Activated naive CD8-positive, alpha-beta T cell treated with anti-CD3 and anti-CD28 coated beads, Interleukin-2, amount 50 U/mL, for 24 hours (primary cell): ENCODE data around the gene CADPS2.

Experiments used
- ATAC-seq: fragments of 150-1000 bp; cut with Tn5 transposase; one replicate; pipeline ENCODE4 v1.10.0; 2021
- DNase-seq: peaks from one replicate; pipeline ENCODE4 v3.0.0; 2021
- H3K27ac Mint-ChIP-seq: one replicate; pipeline ENCODE4 v1.8.0; 2021; ENCODE audit warnings: mild to moderate bottlenecking, mixed read lengths
- H3K27me3 Mint-ChIP-seq: one replicate; pipeline ENCODE4 v1.8.0; 2021; ENCODE audit warnings: mixed read lengths
- H3K36me3 Mint-ChIP-seq: one replicate; pipeline ENCODE4 v1.8.0; 2021; ENCODE audit warnings: low read depth, mixed read lengths
- H3K4me1 Mint-ChIP-seq: one replicate; pipeline ENCODE4 v1.8.0; 2021; ENCODE audit warnings: mixed read lengths
- H3K4me3 Mint-ChIP-seq: one replicate; pipeline ENCODE4 v1.8.0; 2021; ENCODE audit warnings: mild to moderate bottlenecking, moderate library complexity, mixed read lengths
- H3K9me3 Mint-ChIP-seq: one replicate; pipeline ENCODE4 v1.8.0; 2021; ENCODE audit warnings: mixed read lengths

CADPS2 gene

DNA sequence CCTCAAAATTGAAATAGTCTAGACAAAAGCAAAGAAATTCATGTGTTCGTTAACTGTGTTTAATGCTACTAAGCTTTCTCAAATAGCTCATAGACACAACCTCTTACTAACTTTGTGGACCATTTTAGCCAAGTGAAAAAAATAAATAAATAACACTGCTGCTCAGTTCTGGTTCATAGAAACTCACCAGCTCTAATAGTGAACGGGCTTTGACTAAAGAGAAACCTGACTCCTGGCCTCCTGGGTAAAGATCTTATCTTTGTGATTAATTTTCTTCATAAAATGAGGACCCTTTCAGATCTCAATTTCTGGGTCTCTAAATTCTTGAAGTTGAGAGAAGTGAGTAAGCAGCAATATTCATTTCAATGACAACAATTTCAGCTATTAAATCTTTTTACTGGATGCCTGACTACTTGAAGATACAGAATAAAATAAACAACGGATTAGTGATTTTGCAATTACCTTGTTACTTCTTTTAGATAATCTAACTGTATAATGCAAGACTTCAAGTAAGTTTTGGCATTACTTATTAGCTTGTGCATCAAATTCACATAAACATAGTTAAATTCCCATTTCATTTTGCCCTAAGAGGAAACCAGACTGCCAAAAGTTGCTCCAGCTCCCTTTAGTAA, 3.1 kb downstream of the CADPS2 start:
- no peak for DNase-seq
- H3K27ac Mint-ChIP-seq = no peak overlapping the region

DNA sequence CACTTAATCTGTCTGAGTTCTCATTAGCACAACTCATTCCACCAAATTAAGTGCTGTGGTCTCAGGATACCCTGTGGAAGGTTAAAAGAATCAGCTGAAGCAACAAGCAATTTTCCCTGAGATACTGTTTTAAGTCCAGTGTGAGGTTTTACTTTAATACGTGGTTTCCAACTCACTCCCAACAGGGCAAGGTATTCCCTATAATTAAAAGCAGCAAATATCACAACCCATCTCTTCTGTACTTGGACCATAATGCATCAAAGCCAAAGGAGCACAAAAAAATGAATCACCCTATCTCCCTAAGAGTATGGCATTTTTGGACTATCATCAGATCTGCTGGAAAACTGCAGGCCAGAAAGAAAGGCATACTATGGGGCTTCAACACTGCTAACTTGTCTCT, 4.9 kb downstream of the CADPS2 start:
- Mint-ChIP-seq H3K4me3 (no peak overlapping the region), H3K4me1 (peaks cover 1% of the 10 kb centered on the region), H3K9me3 (no peaks in the 10 kb centered on the region), H3K27ac (no peak overlapping the region), H3K36me3 (no peaks in the 10 kb centered on the region), H3K27me3 (peaks cover 29% of the 10 kb centered on the region)
- DNase-seq = no peak
- ATAC-seq = no peak

More for the DNA sequence above, 3.1 kb downstream of the CADPS2 start:
- Mint-ChIP-seq H3K36me3 (no peaks in the 10 kb centered on the region), H3K9me3 (no peaks in the 10 kb centered on the region), H3K4me3 (no peak overlapping the region), H3K4me1 (peaks cover 6% of the 10 kb centered on the region), H3K27me3 (peaks cover 43% of the 10 kb centered on the region)
- ATAC-seq = no peak

GRCh38 chr7:122869260-122869659, 17.0 kb downstream of the CADPS2 start:
- H3K36me3 Mint-ChIP-seq = no peaks in the 10 kb centered on the region
- H3K27me3 Mint-ChIP-seq = no peaks in the 10 kb centered on the region
- no peak overlapping the region for H3K27ac Mint-ChIP-seq
- no peak for ATAC-seq
- H3K4me3 Mint-ChIP-seq = no peak overlapping the region
- peaks cover 30% of the 10 kb centered on the region for H3K9me3 Mint-ChIP-seq
- H3K4me1 Mint-ChIP-seq = no peaks in the 10 kb centered on the region
- DNase-seq = no peak

DNA sequence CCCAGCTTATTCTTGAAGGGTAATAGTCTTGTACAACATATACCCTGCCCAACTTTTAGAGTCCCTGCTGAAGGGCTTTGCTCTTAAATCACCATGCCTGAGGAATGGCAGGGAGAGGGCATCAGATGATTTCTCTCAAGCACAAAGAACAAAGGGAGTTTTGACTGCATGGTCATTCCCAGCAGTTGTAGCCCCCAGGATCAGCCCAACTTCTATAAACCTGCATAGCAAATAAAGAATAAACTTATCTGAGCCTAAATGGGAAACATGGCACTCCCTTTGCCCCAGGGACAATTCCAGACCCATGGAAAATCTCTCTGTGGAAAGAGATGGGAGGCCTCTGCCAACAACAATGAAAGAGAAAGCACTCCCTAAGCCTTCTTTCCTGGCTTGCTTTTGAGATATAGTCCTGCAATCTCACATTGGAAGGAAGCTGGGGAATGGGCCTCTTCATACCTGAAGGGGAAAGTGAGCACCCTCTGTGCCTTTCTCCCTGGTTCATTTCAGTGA, 18.7 kb downstream of the CADPS2 start:
- Mint-ChIP-seq H3K4me1 (no peaks in the 10 kb centered on the region), H3K27ac (no peak overlapping the region), H3K27me3 (no peaks in the 10 kb centered on the region), H3K36me3 (no peaks in the 10 kb centered on the region), H3K4me3 (no peak overlapping the region), H3K9me3 (peaks cover 30% of the 10 kb centered on the region)
- DNase-seq (no peak), ATAC-seq (no peak)

DNA sequence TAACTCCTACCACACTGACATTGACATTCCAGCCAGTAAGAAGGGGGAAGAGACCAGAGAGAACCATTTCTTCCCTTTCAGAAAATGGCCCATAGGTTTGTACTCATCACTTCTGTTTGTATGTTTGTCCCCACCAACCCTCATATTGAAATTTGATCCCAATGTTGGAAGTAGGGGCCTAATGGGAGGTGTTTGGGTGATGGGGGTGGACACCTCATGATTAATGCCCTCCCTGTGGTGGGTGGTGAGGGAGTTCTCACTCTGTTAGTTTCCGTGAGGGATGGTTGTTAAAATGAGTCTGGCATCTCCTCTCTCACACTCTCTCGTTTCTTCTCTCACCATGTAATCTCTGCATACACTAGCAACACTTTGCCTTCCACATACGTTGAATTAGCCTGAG, 21.4 kb downstream of the CADPS2 start:
- H3K27me3 Mint-ChIP-seq = no peaks in the 10 kb centered on the region
- DNase-seq = no peak
- no peak overlapping the region for H3K27ac Mint-ChIP-seq
- peaks cover 25% of the 10 kb centered on the region for H3K9me3 Mint-ChIP-seq
- H3K4me1 Mint-ChIP-seq = no peaks in the 10 kb centered on the region
- H3K36me3 Mint-ChIP-seq = no peaks in the 10 kb centered on the region
- no peak for ATAC-seq
- no peak overlapping the region for H3K4me3 Mint-ChIP-seq

- Mint-ChIP-seq H3K4me1 (no peaks in the 10 kb centered on the region), H3K27ac (no peak overlapping the region), H3K27me3 (no peaks in the 10 kb centered on the region), H3K9me3 (peaks cover 19% of the 10 kb centered on the region), H3K4me3 (no peak overlapping the region), H3K36me3 (no peaks in the 10 kb centered on the region)
- DNase-seq (no peak), ATAC-seq (no peak)
Observed at GRCh38 chr7:122864016-122864415, 22.2 kb downstream of the CADPS2 start.

DNA sequence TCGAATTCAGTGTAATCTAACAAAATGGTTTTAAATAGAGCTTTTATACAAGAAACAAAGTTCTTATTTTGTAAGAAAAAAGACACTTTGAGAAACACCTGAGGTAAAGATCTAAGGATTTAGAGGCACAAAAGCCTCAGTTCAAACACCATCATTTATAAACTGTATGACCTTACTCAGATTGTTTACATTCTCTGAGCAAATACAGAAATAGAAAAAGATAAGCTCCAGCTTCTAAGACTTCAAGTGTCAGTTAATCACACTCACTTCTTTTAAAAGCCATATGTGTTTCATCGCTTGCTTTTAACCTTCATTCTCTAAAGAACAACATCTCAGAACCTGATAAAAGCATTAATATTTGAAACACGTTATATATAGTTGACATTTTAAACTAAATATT, 27.9 kb downstream of the CADPS2 start:
- no peak for DNase-seq
- Mint-ChIP-seq H3K27ac (no peak overlapping the region), H3K27me3 (no peaks in the 10 kb centered on the region), H3K36me3 (no peaks in the 10 kb centered on the region), H3K9me3 (peaks cover 3% of the 10 kb centered on the region), H3K4me1 (no peaks in the 10 kb centered on the region), H3K4me3 (no peak overlapping the region)
- ATAC-seq = no peak

GRCh38 chr7:122850528-122850927, 35.7 kb downstream of the CADPS2 start:
- no peak overlapping the region for H3K4me3 Mint-ChIP-seq
- ATAC-seq (no peak), DNase-seq (no peak)
- no peaks in the 10 kb centered on the region for H3K27me3 Mint-ChIP-seq
- peaks cover 7% of the 10 kb centered on the region for H3K9me3 Mint-ChIP-seq
- no peaks in the 10 kb centered on the region for H3K4me1 Mint-ChIP-seq
- no peak overlapping the region for H3K27ac Mint-ChIP-seq
- H3K36me3 Mint-ChIP-seq = no peaks in the 10 kb centered on the region

DNA sequence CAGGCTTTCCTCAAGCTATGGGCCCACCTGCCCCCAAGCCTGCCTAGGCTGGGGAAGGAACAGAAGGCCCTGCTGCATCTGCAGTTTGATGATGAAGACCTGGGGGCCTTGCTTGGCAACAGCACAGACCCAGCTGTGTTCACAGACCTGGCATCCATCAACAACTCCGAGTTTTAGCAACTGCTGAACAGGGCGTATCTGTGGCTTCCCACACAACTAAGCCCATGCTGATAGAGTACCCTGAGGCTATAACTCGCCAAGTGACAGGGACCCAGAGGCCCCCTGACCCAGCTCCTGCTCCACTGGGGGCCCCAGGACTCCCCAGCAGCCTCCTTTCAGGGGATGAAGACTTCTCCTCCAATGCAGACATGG, 36.3 kb downstream of the CADPS2 start:
- Mint-ChIP-seq H3K4me1 (no peaks in the 10 kb centered on the region), H3K4me3 (no peak overlapping the region), H3K9me3 (peaks cover 7% of the 10 kb centered on the region), H3K27ac (no peak overlapping the region), H3K27me3 (no peaks in the 10 kb centered on the region), H3K36me3 (no peaks in the 10 kb centered on the region)
- no peak for ATAC-seq
- DNase-seq = no peak

- ATAC-seq = no peak
Observed at GRCh38 chr7:122849322-122849956, 36.8 kb downstream of the CADPS2 start.

DNA sequence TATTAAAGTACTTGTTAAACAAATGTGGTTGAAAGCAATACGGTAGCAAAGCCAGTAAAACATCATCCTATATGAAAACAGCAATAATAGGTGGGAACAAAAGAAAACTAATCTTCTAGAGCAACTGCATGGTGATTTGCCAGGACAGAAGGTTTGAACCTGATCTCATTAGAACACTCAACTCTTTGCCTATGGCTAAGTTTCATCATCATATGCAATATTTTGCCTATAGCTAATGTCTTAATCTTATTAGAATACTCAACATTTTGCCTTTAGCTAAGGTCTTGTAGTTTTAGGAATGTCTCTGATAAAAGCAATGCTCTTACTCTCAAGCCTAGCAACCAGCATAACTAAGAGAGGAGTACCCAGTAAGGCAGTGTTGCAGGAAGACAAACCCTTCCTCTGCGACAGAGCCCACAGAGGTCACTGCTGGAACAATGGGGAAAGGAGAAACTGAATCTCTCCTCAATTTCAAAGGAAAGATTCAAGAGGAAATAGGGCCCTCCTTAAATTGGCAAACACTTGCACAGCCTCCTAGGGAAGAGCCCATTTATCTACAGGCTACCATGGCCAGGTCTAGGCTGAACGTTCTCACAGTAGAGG, 38.3 kb downstream of the CADPS2 start:
- Mint-ChIP-seq H3K36me3 (no peaks in the 10 kb centered on the region), H3K4me3 (no peak overlapping the region), H3K27ac (no peak overlapping the region), H3K27me3 (no peaks in the 10 kb centered on the region), H3K9me3 (peaks cover 4% of the 10 kb centered on the region), H3K4me1 (no peaks in the 10 kb centered on the region)
- ATAC-seq = no peak
- DNase-seq = no peak

More at GRCh38 chr7:122849322-122849956, 36.8 kb downstream of the CADPS2 start:
- Mint-ChIP-seq H3K4me3 (no peak overlapping the region), H3K9me3 (peaks cover 7% of the 10 kb centered on the region), H3K36me3 (no peaks in the 10 kb centered on the region), H3K27ac (no peak overlapping the region), H3K27me3 (no peaks in the 10 kb centered on the region), H3K4me1 (no peaks in the 10 kb centered on the region)
- no peak for DNase-seq

GRCh38 chr7:122846591-122846990, 39.7 kb downstream of the CADPS2 start:
- DNase-seq (no peak), ATAC-seq (no peak)
- Mint-ChIP-seq H3K4me3 (no peak overlapping the region), H3K27ac (no peak overlapping the region), H3K9me3 (peaks cover 4% of the 10 kb centered on the region), H3K27me3 (no peaks in the 10 kb centered on the region), H3K4me1 (no peaks in the 10 kb centered on the region), H3K36me3 (no peaks in the 10 kb centered on the region)

GRCh38 chr7:122845286-122845685, 41.0 kb downstream of the CADPS2 start:
- Mint-ChIP-seq H3K36me3 (no peaks in the 10 kb centered on the region), H3K4me3 (no peak overlapping the region), H3K4me1 (no peaks in the 10 kb centered on the region), H3K27ac (no peak overlapping the region), H3K9me3 (no peaks in the 10 kb centered on the region), H3K27me3 (no peaks in the 10 kb centered on the region)
- DNase-seq = no peak
- no peak for ATAC-seq

DNA sequence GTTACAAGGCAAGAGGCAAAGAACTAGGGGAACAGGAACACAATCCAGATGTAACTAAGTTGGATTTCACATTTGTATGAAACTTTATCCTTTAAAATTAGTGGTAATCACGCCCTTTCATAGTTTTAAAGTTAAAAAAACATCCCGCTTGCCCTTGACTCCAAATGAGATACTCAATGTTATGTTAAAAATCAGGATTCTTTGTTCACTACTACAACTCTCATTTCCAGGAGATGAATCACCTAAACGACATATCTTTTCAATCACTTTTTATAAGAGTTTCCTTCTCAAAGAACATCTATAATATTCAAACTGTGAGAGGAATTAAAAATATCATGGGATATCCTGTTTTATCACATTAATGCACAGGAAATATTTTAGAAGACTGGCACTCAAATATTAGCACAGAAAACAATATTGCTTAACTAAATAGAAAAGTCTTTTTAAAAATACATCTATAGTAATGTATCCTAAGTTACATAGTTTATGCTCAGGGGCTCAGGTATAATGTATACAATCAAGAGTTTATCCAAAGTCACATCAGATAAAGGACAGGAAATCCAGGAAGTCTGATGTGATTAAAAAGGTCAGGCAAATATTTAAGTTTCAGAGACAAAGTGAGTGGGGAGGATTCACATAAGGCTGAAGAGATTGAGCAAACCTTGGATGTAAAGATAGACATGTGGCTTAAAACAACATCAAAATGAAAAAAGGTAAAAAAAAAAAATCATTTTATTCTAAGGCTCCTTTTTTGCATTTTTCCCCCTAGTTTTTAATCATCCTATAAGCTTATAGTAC, 41.9 kb downstream of the CADPS2 start:
- H3K27me3 Mint-ChIP-seq = no peaks in the 10 kb centered on the region
- no peaks in the 10 kb centered on the region for H3K36me3 Mint-ChIP-seq
- no peaks in the 10 kb centered on the region for H3K9me3 Mint-ChIP-seq
- no peak overlapping the region for H3K27ac Mint-ChIP-seq
- no peaks in the 10 kb centered on the region for H3K4me1 Mint-ChIP-seq
- H3K4me3 Mint-ChIP-seq = no peak overlapping the region
- DNase-seq (no peak), ATAC-seq (no peak)

DNA sequence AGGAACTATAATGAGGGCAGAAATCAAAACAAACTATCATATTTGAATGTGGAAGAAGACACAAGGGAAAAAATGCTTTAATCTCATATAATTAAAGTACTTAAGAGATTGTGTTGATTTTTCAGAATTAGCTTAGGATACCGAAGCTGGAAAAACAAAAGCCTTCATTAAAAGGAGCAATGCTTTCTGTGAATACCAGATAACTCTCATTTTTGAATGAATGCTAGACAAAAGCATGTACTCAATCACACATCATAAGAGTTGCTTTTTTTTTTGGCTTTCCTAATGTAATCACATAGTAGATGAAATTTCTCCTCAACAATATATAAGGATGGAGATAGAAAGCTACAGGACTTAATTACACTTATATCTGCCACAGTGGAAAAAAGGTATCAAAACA, 43.3 kb downstream of the CADPS2 start:
- no peak for ATAC-seq
- H3K9me3 Mint-ChIP-seq = no peaks in the 10 kb centered on the region
- H3K4me1 Mint-ChIP-seq = no peaks in the 10 kb centered on the region

More for the DNA sequence above, 43.3 kb downstream of the CADPS2 start:
- no peaks in the 10 kb centered on the region for H3K36me3 Mint-ChIP-seq
- no peaks in the 10 kb centered on the region for H3K27me3 Mint-ChIP-seq
- DNase-seq = no peak
- no peak overlapping the region for H3K27ac Mint-ChIP-seq
- H3K4me3 Mint-ChIP-seq = no peak overlapping the region
